DLD1 (cell line): ENCODE results near the gene SNAP23.
"Not testable (repeated sequence)": the region's sequence is repeated elsewhere in the genome, so short reads cannot be mapped to it uniquely, and the experiment has no call there.

Experiments
- in situ Hi-C: cut with HindIII; loops from 2 replicates; pipeline ENCODE4 v1.10.0; 2017; ENCODE audit warnings: low sequenced_read_pairs

The SNAP23 gene

GRCh38 chr15:42556550-42557207, 61.2 kb downstream of the SNAP23 start:
- in situ Hi-C loops, result not testable (repeated sequence)

GRCh38 chr15:42558739-42559138, 63.3 kb downstream of the SNAP23 start:
- in situ Hi-C loops, result no loop called here

GRCh38 chr15:42575188-42576039, 80.0 kb downstream of the SNAP23 start, which contains the start of gene STARD9:
Gene STARD9, plus strand, starts transcription at chr15:42575606. Its CDS starts 110 bp downstream, at chr15:42575716.
- in situ Hi-C loops, result no loop called here

DNA sequence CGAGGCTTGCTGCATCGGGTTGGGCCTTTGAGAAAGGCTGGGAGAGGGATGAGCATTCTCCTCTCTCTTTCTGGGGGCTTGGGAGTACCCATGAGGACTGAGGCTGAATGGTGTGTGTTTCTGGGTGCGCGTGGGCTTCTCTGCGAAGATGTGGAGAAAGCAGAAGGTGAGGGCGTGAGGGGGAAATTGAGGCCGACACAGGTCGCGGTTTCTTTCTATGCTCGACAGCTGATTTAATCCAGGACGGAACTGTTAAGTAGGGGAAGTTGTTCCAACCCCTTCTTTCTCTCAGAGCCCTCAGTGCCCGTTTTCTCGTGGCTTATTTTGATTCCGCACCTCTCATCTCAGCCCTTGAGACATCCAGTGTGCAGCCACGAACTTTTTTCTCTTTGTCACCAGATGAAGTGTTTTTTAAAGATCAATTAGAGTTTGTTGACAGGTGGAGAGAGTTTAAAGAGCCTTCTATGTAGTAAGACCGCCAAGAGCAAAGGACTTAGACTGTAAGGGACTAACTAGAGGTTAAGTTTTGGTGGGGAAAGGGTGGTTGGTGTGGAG, 80.7 kb downstream of the SNAP23 start:
- in situ Hi-C loops, result no loop called here

- in situ Hi-C loops, result no loop called here
Observed at GRCh38 chr15:42576776-42577175, 81.3 kb downstream of the SNAP23 start.

DNA sequence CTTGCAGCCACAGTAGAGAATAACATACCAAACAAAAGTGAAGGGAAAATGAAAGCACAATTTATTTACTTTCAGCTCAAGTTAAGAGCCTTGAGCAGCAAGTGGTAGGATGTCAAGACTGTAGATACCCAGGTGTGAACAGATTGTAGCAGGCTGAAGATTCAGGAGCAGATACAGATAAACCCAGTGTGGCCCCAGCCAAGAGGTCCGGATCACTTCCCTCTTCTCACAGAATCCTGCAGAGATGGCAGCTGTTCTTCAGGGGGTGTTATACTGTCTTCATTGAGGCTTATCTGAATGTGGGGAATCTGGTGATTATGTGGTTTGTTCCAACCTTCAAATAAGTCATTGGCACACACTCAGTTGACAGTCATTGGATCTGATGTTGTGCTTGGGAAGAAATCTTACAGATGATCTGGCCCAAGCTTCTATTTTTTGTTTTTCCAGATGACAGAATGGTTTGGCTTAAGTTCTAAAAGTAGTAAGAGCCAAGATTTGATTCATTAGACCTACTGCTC, 82.1 kb downstream of the SNAP23 start:
- in situ Hi-C loops, result no loop called here

DNA sequence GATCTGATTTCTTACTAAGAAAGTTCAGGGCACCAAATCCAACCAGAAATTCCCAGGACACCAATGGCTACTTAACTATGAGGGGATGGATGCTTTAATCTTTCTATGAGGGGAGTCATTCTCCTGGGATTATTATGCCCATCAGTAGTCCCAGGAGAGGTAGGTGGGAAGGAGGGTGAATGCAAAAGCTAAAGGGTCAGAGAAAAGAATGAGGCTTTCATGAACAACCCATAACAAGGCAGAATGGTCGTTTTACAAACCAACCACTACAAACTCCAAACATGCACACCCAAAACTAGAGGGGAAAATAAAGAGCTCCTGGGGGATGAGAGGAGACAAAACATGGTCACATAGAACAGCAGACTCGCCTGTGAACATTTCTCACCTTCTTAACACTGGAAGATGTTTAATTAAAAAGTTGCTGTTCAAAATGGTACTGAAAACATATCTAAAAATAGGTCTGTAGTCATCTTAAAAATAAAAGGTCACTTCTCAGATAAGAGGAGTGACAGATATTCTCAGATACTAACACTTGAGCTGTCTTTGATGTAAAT, 83.6 kb downstream of the SNAP23 start:
- in situ Hi-C loops, result no loop called here

- in situ Hi-C loops, result no loop called here
Observed at GRCh38 chr15:42581272-42581730, 85.9 kb downstream of the SNAP23 start.
